ENCODE measurements around the gene DSCAML1.

DSCAML1 gene

DNA sequence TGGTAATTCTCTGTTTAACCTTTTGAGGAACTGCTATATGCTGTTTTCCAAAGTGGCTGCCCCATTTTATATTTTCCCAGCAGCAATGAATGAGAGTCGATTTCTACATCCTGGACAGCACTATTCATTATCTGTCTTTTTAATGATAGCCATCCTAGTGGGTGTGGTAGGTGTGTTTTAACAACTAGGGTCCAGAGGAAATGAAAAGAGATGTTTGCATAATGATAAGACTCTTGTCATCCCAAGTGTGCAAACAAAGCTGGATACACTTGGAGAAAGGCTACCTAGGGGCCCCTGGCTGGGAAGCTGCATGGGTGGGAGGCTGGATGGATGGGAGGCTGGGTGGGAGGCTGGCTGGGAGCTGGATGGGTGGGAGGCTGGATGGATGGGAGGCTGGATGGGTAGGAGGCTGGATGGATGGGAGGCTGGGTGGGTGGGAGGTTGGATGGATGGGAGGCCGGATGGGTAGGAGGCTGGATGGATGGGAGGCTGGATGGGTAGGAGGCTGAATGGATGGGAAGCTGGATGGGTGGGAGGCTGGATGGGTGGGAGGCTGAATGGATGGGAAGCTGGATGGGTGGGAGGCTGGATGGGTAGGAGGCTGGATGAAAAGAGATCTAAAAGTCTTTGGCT, 158.0 kb downstream of the DSCAML1 start:
- no peak for DNase-seq (ENCODE audit: low spot score)

DNA sequence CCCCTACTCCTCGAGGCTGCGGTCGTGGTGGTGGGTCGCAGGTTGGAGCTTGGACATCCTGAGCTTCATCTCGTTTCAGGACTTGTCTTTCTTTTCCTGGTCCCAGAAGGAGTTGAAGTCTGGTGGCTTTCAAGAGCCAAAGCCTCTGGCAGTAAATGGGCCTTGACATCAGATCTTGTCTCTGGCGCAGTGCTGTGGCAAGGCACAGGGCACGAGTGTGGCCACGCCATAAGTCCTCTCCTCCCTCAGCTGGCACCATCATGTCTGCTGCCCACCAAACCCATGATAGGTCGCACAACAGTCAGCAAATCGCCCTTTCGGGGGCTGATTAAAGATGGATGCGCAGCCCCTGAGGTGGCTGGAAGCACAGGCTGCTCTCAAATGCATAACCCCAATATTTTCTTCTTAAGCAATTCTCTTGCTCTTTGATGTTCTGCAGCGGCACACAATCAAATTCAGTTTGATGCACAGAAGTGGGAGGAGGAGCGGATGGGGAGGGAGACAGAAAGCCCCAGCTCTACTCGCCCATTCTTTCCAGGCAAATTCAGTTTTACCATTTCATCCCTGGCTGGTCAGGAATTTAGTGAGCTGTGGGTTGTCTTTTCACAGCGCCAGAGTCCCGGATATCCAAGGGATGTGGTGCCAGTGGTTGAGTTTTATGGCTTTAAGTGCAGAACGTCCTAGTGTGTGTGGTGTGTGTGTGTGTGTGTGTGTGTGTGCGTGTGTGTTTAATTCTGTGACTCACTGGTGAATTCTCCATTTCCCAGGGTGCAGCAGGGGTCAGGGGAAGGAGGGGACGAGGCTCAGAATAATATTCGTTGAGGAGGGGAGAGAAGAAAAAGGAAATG, 162.0 kb downstream of the DSCAML1 start:
- DNase-seq (ENCODE audit: low spot score), result no peak

DNA sequence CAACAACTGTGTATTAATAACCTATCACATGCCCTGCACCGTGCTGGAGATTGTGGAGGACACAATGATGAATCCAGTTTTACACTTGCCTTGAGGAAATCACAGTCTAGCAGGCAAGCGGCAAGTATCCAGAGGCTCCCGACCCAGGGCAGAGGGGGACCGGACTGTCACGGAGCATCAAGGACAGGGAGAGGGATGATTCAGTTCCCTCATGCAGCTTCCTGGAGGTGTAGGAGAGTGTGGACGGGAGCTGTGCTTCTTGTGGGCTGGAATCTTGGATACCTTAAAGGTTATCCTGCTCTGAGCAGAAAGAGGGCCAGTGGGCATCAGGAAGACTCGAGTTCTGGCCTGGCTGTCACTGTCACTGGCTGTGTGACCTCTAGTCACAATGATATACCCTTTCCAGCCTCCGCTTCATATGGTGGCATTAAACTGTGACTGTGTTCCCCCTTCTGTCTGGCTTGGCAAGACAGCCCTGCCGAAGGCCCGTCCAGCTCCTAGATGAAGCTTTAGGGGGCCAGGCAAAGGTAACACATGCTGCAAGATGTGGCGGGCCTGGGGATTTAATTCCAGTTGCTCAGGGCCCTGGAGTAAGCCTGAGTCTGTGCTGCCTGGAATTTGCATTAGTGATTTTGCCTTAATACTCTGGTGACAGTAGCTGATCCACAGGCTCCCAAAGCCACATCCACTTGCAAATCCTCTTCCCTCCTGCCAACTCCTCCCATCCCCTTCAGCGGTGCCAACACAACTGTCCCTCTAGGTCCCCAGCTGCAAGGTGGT, 162.8 kb downstream of the DSCAML1 start:
- DNase-seq (ENCODE audit: low spot score), result no peak

DNA sequence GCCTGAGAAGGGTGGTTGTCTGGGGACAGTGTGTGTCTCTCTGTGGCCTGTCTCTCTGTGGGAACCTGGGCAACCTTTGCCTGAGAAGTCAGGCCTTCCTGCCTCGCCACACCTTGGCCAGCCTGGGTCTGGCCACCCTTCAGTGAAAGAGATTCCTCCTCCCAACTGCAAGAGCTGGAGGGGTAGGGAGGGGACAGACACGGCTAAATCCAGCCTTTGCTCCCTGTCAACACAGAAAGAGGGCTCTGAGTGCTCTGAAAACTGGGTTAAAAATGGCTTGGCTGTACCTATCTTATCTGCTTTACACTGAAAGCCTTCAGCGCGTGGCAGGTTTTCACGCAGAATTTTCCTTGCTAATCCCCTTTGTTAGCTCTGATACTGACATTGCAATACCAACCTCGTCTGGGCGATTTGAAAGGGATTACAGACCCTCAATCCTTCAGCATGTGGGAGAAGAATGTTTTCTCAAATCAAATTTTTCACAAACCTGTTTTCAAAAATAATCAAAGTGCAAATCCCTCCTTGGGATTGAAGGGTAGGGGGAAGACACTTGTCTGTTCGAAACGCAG, 163.7 kb downstream of the DSCAML1 start:
- DNase-seq (ENCODE audit: low spot score), result no peak

DNA sequence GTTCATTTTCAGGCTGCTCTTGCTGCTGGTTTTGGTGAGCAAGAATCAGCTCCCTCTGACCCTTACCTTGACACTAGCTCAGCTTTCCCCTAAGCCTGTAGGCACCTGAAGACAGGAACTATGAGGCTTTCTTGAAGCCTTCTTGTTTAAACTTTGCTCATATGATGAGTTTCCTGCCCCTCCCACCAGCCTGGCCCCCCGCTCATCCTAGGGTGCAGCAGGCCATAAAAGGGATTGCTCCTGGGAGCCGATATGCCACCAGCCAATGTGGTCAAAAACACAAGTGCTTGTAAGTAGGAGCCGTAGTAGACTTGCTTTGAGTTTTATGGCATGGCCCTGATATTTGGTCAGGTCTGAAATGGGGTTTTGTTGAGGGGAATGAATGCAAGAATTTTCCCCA, 164.7 kb downstream of the DSCAML1 start:
- DNase-seq (ENCODE audit: low spot score), result no peak

DNA sequence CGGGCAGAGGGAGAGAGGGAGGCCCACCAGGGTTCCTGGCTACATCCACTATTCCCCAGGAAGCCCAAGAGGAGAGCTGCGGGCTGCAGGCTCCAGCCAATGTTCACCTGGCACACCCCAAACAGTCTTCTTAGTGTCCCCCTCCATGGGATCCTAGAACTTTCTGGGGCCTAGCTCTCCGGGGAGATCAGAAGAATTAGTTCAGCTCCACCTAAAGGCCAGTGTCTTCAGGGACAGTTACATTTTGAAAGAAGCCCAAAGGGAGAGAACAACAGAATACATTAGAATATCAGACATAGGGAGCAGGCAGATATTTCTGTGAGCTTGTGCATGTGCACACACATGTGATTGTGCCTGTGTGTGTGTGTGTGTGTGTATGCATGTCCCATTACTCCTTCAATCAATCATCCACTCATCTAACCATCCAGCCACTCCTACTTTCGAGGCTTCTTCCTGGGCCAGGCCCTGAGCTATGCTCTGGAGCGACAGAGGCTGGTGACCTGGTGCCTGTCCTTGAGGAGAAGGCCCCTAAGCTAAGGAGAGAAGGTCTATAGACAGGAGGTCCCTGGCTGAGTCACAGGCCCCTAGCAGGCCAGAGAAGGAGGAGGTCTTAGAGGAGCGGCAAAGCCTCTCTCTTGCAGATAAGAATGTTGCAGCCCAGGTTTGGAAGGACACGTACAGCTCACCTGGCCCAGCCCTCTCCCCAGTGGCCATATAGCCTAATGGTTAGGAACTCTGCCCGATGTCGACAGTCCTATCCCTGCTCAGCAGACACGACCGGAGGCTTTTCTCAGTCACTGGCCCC, 165.5 kb downstream of the DSCAML1 start:
- peak; percentile 50 for DNase-seq (ENCODE audit: low spot score)

DNA sequence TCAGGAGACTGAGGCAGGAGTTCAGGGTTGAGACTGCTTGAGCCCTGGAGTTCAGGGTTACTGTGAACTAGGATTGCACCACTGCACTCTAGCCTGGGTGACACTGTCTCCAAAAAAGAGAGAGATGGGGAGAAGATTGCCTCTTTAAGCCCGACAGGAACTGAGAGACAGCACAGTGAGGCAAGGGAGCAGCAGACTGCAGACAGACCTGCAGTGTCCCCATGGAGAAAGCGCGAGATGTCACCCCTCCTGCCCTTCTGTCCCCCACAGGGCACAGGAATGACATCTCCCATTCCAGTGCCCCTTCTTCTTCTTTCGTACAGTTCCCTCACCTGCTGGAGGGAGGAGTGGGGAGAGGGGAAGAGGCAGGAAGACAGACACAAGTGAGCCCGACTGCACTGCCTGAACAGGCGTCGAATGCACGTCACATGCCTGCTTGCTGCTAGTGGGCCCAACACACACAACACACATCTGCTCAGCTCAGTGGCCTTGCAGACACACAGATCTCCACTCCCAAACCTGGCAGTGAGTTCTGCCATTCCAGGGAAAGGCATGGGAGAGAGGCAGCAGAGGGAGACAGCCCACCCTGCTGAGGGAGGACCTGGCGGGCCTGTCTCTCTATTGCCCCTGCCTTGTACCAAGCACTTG, 167.0 kb downstream of the DSCAML1 start:
- no peak for DNase-seq (ENCODE audit: low spot score)

DNA sequence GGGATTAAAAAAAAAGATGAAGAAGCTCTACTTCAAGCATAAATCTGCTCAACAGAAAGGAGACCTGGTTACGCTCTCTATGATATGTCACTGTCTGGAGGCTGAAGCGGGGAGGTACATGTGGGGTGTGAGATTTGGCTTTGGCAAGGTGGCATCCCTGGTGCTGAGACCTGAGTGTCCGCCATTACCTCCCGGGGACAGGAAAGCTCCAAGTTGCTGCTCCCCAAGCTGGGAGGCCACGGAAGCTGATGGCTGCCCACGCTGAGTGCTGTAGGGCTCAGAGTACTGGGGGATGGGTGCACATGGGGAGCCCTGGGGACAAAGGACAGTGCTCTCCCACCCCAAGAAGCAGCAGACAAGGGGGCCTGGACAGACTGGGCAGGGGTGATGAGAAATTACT, 167.9 kb downstream of the DSCAML1 start:
- no peak for DNase-seq (ENCODE audit: low spot score)

DNA sequence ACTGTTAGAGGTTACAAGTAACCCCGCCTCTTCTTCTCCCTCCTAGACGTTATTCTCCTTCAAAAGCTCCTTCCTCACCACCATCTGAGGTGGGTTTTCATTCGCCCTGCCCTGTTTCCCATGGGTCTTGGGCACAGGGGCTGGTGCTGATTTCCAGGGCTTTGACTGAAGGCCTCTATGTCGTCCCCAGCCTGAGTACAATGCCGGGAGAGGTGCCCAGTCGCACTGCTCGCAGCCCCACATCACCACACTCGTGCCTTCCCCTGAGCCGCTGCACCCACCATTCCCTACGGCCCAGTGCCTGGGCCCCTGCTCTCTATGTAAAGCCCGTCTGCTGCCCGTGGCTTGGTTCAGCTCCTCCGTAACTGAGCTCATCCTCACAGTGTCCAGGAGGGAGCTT, 169.8 kb downstream of the DSCAML1 start:
- DNase-seq (ENCODE audit: low spot score), result peak; percentile 89

DNA sequence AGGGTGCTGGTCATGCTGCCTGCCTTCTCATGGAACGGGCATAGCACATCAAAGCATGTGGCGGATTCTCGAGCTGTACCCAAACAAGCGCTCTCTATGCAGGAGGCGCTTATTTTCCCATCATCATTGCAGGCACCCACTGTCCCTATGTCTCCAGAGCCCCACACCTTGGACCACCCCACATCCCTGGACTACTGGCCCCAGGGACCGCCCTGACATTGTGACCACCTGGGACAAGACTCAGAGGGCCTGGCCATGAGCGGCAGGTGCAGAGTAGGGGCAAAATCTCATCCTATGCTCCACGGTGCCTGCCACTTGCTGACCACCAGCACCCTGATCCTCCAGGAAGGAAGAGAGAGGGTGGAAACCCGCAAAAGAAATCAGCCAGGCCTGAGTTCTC, 170.4 kb downstream of the DSCAML1 start:
- no peak for DNase-seq (ENCODE audit: low spot score)

DNA sequence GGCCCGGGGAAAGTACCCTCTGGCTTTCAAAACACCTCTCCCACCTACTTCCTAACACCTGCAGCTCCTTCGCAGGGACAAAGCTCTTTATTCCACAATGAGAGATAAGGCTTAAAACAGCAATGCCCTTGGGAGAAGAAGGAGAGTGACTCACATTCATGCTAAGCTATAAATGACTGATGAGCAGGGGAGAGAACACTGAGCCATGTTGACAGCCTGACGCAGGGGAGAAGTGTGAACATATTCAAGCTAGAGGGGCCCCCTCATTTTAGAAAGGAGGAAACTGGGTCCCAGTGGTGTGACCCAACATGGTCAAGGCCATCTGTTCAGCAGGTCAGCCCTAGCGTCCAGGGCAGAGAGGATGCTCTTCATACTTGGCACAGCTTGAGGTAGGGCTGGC, 171.8 kb downstream of the DSCAML1 start:
- no peak for DNase-seq (ENCODE audit: low spot score)

DNA sequence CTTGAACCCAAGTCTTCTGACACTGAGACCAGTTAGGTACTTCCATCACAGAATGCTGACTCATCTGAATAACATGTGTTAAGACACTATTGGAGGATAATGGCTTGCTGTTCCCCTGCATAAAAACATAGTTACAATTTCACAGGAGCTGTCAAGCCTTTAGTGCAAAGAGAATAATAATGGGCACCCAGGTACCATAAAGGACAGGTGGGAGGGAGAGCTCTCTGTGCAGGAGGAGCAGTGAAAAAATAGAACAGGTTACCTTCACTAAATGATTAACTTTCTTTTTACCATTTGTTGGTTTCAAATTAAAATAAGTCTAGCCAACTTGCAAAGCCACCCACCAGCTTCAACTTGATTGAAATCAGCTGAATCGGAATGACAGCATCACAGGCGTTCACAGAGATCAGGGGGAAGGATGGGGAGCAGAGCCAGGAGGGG, 173.2 kb downstream of the DSCAML1 start:
- DNase-seq (ENCODE audit: low spot score), result no peak

DNA sequence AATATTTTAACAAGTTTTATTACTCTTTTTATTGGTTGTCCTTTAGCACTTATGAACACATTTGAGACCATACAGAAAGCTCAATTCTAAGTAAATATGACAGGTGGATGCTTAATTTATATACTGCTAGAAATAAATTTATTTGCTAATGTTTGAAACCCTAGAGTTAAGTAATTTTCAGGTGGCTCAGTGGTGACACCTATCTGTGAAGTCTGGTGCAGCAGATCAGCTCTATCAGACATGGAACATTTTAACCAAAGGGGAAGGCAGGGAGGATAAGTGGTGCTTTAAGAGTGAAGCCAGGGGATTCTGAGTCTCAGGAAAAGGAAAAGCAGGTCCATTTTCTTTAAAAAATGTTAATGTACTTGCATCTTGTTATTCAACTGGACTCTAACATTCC, 175.8 kb downstream of the DSCAML1 start:
- DNase-seq (ENCODE audit: low spot score), result no peak

DNA sequence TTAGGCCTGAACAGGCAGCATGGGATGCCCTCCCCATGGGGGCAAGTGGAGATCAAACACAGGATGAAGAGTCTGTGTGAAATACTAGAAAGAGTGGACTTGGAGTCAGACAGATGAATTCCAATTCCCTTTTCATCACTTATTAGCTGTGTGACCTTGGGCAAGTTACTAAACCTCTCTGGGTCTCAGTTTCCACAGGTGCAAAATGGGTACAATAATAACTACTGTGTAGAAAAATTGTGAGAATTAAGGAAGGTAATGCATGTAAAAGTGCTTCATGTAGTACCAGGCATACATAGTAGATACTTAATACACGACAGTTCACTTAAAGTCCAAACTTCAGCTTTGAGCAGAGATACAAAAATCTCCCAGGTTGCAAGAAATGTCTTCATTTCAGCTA, 176.4 kb downstream of the DSCAML1 start:
- DNase-seq (ENCODE audit: low spot score), result no peak

DNA sequence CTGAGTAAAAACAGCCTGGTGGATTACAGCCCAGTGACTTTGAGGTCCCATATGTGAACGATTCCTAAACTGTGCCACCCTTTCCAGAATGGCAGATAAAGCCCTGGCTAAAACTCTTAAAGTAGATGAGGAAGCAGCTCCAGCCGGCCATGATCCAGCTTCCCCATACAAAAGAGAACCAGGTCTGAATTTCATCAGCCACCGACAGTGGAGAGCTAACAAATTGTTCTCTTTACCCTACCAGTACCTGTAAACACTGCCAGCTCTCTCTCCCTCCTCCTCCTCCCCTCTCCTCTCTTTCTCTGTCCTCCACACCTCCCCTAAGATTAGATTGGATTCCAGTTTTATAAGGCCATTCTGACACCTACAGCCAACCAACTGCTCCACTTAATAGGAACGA, 176.9 kb downstream of the DSCAML1 start:
- no peak for DNase-seq (ENCODE audit: low spot score)

DNA sequence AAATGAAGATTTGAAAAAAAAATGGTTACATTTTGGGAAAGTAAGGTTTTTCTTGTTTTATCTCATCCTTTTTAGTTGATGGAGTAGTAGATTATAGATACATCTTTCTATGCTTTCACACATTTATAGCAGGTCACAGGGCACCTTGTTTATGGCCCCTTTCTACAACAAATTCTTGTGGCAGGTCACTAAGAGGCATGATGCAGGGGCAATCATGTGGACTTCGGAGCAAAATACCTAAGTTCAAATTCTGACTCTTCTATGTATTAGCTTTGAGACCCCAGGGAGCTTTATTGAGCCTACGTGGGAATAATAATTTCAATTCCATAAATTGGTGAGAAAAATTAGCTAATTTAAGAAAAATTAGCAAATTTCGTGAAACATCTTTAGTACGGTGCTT, 177.4 kb downstream of the DSCAML1 start:
- DNase-seq (ENCODE audit: low spot score), result no peak

DNA sequence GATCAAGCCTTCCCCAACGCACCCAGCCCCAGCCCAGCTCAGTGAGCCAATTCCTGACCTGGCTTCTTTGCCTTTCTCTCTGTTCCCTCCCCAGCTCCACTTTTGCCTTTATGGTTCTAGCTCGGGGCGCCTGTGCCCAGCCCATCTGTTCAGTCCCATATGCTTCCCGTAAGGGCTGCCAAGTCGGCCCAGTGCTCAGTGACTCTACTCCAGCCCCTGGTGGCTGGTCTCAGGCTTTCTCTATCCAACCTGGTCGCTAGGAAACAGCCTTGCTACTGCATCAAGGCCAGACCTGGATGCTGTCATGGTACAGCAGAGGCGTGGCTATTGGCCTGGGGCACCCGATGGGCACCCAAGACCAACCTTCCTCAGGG, 178.0 kb downstream of the DSCAML1 start:
- DNase-seq (ENCODE audit: low spot score), result peak; percentile 62

DNA sequence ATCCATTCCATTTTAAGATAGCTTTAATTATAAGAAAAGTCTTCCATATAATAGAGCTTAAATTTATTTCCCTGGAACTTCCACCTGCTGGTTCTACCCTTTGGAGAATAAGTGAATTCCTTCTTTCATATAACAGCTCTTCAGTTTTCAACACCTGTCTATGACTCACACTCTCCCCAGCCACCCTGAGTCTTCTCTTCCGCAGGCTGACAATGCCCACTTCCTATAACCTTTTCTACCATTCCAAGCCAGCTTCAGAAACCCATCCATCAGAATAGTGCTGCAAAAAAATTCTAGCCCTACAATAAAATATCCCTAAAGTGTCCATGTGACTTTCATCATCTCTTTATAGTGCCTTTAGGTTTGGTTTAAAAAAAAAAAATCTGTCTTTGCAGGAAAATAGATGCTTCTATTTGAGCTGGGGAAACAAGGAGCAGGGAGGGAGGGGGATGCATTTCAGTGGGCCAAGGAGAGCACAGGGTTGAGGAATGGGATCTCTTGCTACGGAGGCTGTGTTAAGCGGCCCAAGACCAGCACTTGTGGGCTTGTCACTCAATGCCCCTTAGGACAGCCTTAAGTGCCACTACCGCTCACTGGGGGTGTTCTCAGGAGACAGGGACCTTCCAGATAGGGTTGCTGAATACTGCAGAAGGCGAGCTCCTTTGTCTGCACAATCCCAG, 178.6 kb downstream of the DSCAML1 start:
- no peak for DNase-seq (ENCODE audit: low spot score)

DNA sequence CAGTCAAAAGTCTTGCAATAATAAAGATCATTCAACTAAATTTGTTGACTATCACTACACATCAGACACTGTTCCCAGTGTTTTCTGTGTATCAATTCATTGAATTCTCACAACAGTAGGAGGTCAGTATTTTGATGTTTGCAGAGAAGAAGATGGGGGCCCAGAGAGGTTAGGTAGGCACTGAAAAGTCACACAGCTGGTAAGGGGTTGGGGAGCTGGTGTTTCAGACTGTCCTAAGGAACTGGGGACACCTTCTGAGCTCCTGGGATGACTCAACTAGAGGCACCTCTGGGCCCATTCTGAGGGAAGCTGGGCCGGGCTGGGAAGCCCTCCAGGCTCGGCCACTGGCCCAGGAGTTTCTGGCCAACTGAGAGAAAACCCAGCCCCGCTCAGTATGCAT, 180.0 kb downstream of the DSCAML1 start:
- no peak for DNase-seq (ENCODE audit: low spot score)

DNA sequence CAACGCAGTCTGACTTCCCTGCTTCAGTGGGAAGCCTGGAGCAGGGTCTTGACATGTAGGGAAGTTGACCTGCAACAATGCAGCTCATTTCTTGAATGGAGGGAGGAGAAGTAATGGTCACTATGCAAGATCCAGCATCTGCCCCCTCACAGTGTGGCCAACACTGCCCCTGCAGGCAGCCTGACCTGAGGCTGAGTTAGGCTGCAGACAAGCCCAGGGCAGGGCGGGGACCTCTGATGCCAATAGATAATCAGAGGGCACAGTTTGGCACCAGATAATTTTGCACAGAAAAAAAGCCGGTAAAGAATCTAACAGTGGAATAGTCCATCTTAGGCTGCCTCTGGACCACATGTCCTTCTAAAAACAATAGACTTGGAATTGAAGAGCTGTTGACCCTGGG, 182.3 kb downstream of the DSCAML1 start:
- DNase-seq (ENCODE audit: low spot score), result no peak

DNA sequence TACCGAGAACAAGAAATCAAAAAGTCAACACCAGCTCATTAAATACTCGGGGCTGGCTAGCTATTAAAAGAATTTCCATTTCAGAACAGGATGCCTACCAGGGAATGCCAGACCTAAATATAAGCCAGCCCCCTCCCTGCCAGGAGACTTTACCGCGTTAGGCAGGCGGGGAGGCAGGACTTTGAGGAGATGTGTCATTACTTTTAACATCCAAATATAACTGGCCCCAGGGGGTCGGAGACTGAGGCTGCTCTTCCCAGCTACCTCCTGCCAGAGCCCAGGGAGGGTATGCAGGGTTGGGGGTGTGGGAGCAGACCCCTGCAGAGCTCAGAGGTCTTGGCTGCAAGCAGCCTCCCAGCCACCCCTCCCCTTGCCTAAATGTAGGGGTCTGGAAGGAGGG, 183.5 kb downstream of the DSCAML1 start:
- DNase-seq (ENCODE audit: low spot score), result no peak

All from globus pallidus (tissue), 1 donor.